ENCODE data around the gene MLLT3. TPM values are rescaled to one million over a fixed set of nuclear protein-coding genes. Genes with fewer than 3 reads are reported as not detected.

Gene MLLT3
- total RNA-seq, 1 donor from 2014 or later, result 65.8 TPM

GRCh38 chr9:20300430-20301115 is 321.7 kb downstream of the MLLT3 start:
- Histone ChIP-seq H3K4me1 (ENCODE audit: control insufficient read depth in 3 of 3, insufficient read depth in 3 of 3, low read length in 3 of 3) (no peaks in the 10 kb centered on the region), H3K9ac (ENCODE audit: low read depth in 1 of 3, low read length in 3 of 3) (no peak overlapping the region), H3K27me3 (ENCODE audit: control insufficient read depth in 3 of 3, insufficient read depth in 3 of 3, low read length in 3 of 3) (peaks cover 0 to 6% (median 0%) of the 10 kb centered on the region in 3 donors), H3K27ac (ENCODE audit: low read depth, low read length) (no peak overlapping the region), H3K9me3 (ENCODE audit: control insufficient read depth in 3 of 3, low read length in 3 of 3) (no peaks in the 10 kb centered on the region), H3K36me3 (ENCODE audit: control insufficient read depth in 3 of 3, insufficient read depth in 3 of 3, low read length in 3 of 3) (no peaks in the 10 kb centered on the region), H3K4me3 (ENCODE audit: low read length in 3 of 3) (no peak overlapping the region)

- H3K4me1 ChIP-seq (ENCODE audit: control insufficient read depth in 3 of 3, insufficient read depth in 3 of 3, low read length in 3 of 3), result no peaks in the 10 kb centered on the region
- no peaks in the 10 kb centered on the region for H3K36me3 ChIP-seq (ENCODE audit: control insufficient read depth in 3 of 3, insufficient read depth in 3 of 3, low read length in 3 of 3)
- no peaks in the 10 kb centered on the region for H3K9me3 ChIP-seq (ENCODE audit: control insufficient read depth in 3 of 3, low read length in 3 of 3)
- H3K27me3 ChIP-seq (ENCODE audit: control insufficient read depth in 3 of 3, insufficient read depth in 3 of 3, low read length in 3 of 3), result peaks cover 0 to 3% (median 0%) of the 10 kb centered on the region in 3 donors
- no peak overlapping the region for H3K27ac ChIP-seq (ENCODE audit: low read depth, low read length)
- H3K4me3 ChIP-seq (ENCODE audit: low read length in 3 of 3), result no peak overlapping the region
- no peak overlapping the region for H3K9ac ChIP-seq (ENCODE audit: low read depth in 1 of 3, low read length in 3 of 3)
These were observed 324.6 kb downstream of the MLLT3 start for GRCh38 chr9:20297646-20298084.

GRCh38 chr9:20295555-20295954 is 326.7 kb downstream of the MLLT3 start:
- no peaks in the 10 kb centered on the region for H3K4me1 ChIP-seq (ENCODE audit: control insufficient read depth in 3 of 3, insufficient read depth in 3 of 3, low read length in 3 of 3)
- H3K27me3 ChIP-seq (ENCODE audit: control insufficient read depth in 3 of 3, insufficient read depth in 3 of 3, low read length in 3 of 3), result peaks cover 0 to 3% (median 0%) of the 10 kb centered on the region in 3 donors
- no peak overlapping the region for H3K27ac ChIP-seq (ENCODE audit: low read depth, low read length)
- no peak overlapping the region for H3K4me3 ChIP-seq (ENCODE audit: low read length in 3 of 3)
- no peaks in the 10 kb centered on the region for H3K36me3 ChIP-seq (ENCODE audit: control insufficient read depth in 3 of 3, insufficient read depth in 3 of 3, low read length in 3 of 3)
- H3K9ac ChIP-seq (ENCODE audit: low read depth in 1 of 3, low read length in 3 of 3), result no peak overlapping the region
- H3K9me3 ChIP-seq (ENCODE audit: control insufficient read depth in 3 of 3, low read length in 3 of 3), result no peaks in the 10 kb centered on the region

- Histone ChIP-seq H3K9me3 (ENCODE audit: control insufficient read depth in 3 of 3, low read length in 3 of 3) (no peaks in the 10 kb centered on the region), H3K27me3 (ENCODE audit: control insufficient read depth in 3 of 3, insufficient read depth in 3 of 3, low read length in 3 of 3) (peaks cover 0 to 3% (median 3%) of the 10 kb centered on the region in 3 donors), H3K9ac (ENCODE audit: low read depth in 1 of 3, low read length in 3 of 3) (no peak overlapping the region), H3K36me3 (ENCODE audit: control insufficient read depth in 3 of 3, insufficient read depth in 3 of 3, low read length in 3 of 3) (no peaks in the 10 kb centered on the region), H3K4me1 (ENCODE audit: control insufficient read depth in 3 of 3, insufficient read depth in 3 of 3, low read length in 3 of 3) (no peaks in the 10 kb centered on the region), H3K27ac (ENCODE audit: low read depth, low read length) (no peak overlapping the region), H3K4me3 (ENCODE audit: low read length in 3 of 3) (no peak overlapping the region)
These were observed 328.1 kb downstream of the MLLT3 start for GRCh38 chr9:20294046-20294750.

DNA sequence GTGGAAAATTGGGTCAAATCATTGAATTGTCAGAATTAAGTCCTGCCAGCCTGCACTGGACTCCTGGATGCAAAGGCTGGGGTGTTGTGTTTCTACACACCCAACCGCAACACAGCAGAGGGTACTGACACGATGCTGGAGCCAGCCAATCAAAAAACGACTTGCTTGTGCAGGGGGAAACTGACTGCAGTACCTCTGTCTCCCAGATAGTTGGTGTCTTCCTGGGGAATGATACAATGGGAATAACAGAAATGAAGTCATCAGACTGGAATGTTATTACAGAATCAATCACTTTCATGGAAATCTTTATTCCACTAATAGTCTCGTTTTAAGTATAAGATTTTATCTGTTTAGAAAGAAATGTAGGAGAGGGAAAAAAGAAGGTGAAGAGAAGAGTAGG is 330.3 kb downstream of the MLLT3 start:
- H3K36me3 ChIP-seq (ENCODE audit: control insufficient read depth in 3 of 3, insufficient read depth in 3 of 3, low read length in 3 of 3), result no peaks in the 10 kb centered on the region
- peaks cover 0 to 3% (median under 1%) of the 10 kb centered on the region in 3 donors for H3K27me3 ChIP-seq (ENCODE audit: control insufficient read depth in 3 of 3, insufficient read depth in 3 of 3, low read length in 3 of 3)
- no peak overlapping the region for H3K9ac ChIP-seq (ENCODE audit: low read depth in 1 of 3, low read length in 3 of 3)
- no peaks in the 10 kb centered on the region for H3K4me1 ChIP-seq (ENCODE audit: control insufficient read depth in 3 of 3, insufficient read depth in 3 of 3, low read length in 3 of 3)
- no peak overlapping the region for H3K27ac ChIP-seq (ENCODE audit: low read depth, low read length)
- H3K9me3 ChIP-seq (ENCODE audit: control insufficient read depth in 3 of 3, low read length in 3 of 3), result no peaks in the 10 kb centered on the region
- H3K4me3 ChIP-seq (ENCODE audit: low read length in 3 of 3), result no peak overlapping the region

Small RNA genes within 50 kb of the gene (small RNA-seq; reads per million reads assigned to genes)
- gene MIR4473 (0.19 reads per million), gene MIR4474 (not detected), gene RNU4-26P (not detected)

Other genes with a start within 250 kb of the MLLT3 start
- 108 TPM for gene FOCAD, start 61.8 kb upstream of the MLLT3 start, total RNA-seq

Measured in skeletal muscle tissue (tissue), 5 donors.